Hepatic stellate cell (primary cell): ENCODE results near the gene MT1H.
A peak's percentile ranks its signal among the peaks of the same experiment; 100 is the strongest.

Experiments
- DNase-seq: peaks from one replicate; pipeline ENCODE4 v3.0.0; 2011; ENCODE audit warnings: low spot score

The MT1H gene

DNA sequence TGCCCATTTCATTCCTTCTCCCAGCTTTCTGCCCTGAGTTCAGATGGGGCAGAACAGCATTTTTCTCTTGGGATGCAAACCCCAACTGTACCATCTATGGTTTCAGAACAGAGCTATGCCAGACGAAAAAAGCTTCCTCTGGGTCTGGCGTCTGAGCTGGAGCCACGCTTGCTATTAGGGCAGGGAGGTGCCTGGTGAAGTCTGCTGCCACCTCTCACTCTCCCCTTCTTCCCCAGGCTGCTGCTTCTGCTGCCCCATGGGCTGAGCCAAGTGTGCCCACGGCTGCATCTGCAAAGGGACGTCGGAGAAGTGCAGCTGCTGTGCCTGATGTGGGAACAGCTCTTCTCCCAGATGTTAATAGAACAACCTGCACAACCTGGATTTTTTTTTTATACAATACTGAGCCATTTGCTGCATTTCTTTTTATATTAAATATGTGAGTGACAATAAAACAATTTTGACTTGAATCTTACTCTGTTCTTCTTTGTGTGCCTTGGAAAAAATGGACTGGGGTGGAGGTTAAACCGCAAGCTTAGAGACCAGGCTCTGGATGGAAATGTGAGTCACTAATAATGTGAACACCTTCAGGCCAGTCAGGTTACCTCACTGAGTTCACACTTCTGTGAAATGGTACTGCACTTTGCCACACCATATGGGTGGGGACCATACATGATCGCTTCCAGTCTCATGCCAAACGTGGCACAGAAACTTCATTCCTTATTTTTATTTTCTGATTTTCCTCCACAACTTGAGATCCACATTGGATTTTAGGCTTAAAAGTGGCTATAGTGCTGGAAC is 32.8 kb upstream of the MT1H start:
- no peak for DNase-seq

DNA sequence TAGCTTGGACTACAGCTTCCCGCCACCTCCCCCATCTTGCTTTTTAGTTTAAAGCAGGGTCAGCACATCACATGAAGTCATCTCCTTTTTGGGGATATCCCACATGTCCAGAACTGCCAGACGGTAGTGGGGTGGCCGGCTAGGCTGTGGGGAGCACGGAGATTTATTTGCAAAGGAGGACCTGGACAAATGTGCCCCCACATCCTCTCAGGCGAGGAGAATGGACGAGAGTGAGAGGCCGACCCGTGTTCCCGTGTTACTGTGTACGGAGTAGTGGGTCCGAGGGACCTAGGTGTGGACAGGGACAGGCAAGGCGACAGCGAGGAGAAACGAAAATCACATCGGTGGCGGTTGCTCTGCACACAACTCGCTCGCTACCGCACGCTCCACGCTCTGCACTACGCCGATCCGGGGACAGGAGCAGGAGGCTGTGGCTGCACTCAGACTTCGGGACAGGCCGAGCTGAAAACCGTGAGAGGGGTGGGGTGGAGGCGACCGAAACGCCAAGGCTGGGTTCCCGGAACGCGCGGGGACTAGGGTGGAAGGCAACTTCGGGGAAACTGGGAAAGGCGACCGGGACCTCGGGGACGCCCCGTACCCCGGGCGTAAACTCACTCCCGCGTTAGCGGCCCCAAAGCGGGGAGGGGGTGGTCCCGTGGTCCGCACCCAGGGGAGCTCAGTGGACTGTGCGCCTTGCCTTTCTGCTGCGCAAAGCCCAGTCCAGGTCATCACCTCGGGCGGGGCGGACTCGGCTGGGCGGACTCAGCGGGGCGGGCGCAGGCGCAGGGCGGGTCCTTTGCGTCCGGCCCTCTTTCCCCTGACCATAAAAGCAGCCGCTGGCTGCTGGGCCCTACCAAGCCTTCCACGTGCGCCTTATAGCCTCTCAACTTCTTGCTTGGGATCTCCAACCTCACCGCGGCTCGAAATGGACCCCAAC is 31.5 kb upstream of the MT1H start, which contains the start of gene MT1A:
MT1A (plus strand) TSS at position 853 of the 937 bp plus-strand sequence; CDS start at position 926, 73 bp downstream.
- DNase-seq, result peak; percentile 69

DNA sequence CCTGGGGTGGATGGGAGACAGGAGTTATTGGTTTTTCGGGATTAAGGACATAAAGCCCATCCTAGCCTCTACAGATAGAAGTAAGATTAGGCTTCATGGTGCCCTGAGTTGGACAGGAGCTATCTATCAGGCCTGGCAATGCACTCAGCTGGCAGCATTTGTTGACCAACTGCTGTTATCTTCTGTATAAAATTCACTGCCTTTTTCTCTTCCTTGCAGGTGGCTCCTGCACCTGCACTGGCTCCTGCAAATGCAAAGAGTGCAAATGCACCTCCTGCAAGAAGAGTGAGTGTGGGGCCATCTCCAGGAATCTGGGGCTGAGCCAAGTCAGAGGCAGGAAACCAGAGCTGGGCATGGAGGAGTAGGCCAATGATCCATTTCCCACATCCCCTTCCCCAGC is 30.6 kb upstream of the MT1H start:
- no peak for DNase-seq

DNA sequence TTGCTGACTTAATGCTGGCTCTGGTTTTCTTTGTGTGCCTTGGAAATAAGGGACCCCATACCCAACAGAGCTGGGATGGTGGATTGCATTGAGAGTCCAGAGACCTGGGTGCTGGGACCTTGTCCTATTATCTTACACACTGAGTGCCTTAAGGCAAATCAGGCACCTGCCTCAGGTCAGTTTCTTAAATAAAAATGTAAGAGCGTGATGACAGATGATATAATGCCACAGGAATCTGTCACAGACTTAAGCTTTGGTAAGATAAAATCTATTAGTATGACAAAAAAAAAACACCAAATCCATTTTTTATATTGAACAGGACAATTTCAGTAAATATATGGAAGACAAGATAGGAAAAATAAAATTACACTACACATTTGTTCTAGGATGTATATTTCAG is 29.5 kb upstream of the MT1H start:
- no peak for DNase-seq

DNA sequence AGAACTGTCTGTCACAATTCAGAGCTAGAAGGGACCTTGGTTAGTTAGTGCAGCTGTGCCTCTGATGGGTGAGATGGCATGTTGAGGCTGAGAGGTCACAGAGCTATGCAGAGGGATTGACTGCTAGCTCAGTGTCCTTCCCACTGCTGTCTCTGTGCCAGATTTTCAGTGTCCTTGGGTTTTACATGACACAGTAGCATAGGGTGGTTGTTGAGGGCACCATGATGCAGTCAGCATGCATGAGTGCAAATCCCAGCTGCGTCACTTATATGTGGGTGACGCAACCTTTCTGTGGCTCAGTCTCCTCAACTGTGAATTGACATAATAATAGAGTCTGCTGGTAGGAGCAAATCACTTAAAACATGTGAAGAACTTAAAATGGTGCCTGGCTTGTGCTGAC is 28.4 kb upstream of the MT1H start:
- no peak for DNase-seq

DNA sequence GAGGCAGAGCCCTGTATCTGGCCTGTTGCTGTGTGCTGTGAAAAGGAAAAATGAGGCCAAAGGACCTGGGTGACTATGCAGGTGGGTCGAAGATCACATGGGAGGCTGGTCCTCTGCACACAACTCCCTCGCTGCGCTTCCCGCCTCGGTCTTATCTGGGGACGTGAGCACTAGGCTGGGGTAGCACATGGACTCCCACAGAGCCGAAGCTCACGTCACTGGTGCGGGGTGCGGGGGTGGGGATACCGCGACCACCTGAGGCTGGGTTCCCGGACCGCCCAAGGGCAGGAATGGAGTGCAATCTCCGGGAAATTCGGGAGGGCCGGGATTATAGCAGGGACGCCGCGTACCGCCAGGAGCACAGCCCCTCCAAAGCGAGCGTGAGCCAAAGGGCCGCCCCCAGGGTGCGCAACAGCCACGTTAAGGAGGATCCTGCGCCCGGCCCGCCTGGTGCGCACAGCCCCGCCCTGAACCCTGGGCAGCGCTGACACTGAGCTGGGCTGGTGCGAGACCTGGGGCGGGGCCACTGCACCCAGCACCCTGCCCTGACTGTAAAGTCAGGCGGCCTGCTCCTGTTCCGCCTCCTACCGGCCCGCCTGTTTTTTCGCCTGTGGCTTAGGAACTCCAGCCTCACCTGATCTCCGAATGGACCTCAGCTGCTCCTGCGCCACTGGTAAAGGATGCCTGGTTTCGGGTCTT is 26.4 kb upstream of the MT1H start:
- DNase-seq, result peak; percentile 50

DNA sequence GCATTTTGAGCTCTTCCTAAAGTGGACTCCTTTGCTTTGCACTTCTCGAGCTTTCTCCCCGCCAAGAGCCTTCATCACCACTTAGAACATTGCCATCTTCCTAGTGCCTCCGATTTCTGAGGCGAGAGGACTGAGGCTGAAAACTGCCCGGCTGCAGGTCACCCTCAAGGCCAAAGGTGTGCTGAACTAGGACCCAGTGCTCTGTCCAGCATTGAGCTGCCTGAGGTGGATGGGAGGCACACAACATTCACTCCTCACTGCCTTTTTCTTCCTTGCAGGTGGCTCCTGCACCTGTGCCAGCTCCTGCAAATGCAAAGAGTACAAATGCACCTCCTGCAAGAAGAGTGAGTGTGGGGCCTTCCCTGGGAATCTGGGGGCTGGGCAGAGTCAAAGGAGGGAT is 25.8 kb upstream of the MT1H start:
- no peak for DNase-seq

DNA sequence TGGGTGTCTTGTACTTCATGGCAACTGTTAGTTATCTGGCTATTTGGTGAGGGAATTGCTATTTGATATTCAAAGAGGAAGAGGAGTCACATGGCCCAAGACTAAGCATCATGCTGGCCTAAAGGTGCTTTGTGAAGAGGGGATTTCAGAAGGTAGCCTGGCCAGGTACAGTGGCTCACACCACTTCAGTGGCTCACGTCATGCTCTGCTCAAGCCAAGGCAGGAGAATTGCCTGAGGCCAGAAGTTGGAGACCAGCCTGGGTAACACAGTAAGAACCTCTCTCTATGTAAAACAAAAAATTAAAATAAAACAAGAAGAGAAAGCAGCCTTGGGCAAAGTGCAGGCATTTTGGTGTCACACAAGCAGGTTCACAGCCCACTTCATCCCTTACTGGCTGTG is 24.3 kb upstream of the MT1H start:
- DNase-seq, result no peak

DNA sequence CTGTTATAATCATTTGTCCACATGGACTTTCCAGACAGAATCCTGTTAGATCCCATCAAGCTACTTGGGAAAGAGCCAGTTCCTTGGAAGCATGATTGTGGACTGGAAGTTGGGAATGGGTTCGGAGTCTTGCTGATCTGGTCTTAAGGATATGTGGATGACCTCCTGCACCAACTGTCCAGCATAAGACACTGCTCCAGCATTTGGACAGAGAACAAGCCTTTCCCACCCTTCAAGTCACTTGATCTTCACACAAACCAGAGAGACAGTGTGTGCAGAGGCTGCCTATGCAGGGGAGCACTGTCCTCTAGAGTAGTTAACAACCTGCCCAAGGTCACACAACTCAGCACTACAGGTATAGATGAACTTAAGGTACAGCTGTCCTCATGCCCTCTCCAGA is 23.8 kb upstream of the MT1H start:
- no peak for DNase-seq

DNA sequence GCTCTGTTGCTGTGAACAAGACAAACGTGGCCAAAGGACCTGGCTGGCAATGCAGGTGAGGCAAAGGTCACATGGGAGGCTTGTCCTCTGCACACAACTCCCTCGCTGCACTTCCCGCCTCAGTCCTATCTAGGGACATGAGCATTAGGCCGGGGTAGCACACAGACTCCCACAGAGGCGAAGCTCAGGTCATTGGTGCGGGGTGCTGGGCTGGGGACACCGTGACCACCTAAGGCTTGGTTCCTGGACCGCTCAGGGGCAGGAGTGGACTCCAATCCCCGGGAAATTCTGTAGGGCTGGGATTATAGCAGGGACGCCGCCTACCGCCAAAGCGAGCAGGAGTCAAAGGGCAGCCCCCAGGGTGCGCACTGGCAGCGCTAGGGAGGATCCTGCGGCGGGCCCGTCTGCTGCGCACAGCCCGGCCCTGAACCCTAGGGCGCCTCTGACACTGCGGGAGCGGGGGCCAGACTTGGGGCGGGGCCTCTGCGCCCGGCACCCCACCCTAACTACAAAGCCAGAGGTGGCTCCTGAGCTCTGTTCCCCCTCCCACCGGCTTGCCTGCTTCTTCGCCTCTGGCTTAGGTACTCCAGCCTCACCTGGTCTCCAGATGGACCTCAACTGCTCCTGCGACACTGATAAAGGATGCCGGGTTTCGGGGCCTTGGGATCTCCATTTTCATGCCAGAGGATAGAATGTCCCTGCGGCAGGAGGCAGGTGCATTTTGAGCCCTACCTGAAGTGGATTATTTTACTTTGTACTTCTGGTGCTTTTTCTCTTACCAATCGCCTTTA is 21.8 kb upstream of the MT1H start:
- no peak for DNase-seq

DNA sequence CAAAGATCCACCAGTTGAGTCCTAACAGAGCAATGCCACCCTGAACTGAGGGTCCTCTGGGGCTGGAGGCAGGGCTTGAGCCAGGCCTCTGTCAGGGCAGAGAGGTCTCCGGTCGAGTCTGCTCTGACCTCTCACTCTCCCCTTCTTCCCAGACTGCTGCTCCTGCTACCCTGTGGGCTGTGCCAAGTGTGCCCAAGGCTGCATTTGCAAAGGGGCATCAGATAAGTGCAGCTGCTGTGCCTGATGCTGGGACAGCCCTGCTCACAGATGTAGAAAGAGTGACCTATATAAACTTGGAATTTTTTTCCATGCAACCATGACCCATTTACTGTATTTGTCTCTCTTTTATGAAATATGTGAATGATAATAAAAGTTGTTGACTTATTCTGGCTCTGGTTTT is 20.3 kb upstream of the MT1H start:
- DNase-seq, result no peak

DNA sequence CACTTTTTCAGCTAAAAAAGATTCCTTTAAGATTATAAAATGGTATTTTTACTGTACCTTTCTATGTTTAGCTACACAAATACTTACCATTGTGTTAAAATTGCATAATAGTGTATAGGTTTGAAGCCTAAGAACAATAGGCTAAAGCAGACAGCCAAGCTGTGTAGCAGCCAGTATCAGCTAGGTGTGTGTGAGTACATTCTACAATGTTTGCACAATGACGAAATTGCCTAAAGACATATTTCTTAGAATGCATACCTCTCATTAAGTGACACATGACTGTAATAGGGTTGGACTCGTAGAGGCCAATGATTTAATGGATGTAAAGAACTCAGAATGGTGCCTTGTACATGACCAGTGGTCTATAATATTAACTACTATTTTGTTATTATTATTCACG is 19.8 kb upstream of the MT1H start:
- DNase-seq, result no peak

DNA sequence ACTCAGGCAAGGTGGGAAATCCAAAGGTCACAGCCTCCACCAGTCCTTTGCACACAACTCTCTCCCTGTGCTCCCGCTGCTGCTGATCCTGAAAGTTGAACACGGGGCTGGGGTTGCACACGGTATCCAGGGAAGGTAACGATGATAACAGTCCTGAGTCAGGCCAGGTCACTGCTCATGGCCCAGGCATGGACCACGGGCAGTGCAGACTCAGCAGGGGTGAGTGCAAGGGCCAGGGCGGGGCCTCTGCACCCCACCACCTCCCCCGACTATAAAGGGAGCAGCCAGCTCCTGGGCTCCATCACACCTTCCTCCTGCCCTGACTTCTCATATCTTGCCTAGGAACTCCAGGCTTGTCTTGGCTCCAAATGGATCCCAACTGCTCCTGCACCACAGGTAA is 18.0 kb upstream of the MT1H start, which contains the start of gene MT1B:
MT1B (plus strand) TSS at position 301 of the 400 bp plus-strand sequence; CDS start at position 369, 68 bp downstream.
- DNase-seq, result no peak

DNA sequence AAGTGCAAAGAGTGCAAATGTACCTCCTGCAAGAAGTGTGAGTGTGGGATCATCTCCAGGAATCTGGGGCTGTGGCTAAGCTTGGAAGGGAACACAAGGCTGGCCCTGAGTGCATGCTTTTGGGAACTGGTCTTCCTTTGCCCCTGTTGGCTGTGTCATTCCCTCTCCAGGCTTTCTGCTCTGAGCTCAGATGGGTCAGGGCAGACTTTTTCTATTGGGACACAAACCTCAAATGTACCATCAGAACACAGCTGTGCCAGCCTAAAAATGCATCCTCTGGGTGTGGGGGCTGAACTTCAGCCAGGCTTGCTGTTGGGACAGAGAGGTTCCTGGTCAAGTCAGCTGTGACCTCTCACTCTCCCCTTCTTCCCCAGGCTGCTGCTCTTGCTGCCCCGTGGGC is 17.0 kb upstream of the MT1H start:
- DNase-seq, result no peak

DNA sequence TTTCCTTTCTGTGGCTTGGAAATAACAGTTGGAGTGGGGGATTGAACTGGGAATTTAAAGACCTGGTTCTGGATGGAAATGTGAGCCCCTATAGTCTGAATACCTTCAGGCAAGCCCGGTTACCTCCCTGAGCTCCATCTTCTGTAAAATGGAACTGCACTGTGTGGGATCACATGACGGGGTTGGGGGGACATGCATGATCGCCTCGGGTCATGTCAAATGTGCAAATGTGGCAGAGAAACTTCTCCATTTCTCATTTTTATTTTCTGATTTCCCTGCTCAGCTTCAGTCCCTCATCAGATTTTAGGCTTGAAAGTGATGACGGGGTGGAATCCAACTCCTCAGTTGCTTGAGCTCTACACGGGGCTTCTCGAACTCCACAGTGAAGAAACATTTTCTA is 16.4 kb upstream of the MT1H start:
- no peak for DNase-seq

DNA sequence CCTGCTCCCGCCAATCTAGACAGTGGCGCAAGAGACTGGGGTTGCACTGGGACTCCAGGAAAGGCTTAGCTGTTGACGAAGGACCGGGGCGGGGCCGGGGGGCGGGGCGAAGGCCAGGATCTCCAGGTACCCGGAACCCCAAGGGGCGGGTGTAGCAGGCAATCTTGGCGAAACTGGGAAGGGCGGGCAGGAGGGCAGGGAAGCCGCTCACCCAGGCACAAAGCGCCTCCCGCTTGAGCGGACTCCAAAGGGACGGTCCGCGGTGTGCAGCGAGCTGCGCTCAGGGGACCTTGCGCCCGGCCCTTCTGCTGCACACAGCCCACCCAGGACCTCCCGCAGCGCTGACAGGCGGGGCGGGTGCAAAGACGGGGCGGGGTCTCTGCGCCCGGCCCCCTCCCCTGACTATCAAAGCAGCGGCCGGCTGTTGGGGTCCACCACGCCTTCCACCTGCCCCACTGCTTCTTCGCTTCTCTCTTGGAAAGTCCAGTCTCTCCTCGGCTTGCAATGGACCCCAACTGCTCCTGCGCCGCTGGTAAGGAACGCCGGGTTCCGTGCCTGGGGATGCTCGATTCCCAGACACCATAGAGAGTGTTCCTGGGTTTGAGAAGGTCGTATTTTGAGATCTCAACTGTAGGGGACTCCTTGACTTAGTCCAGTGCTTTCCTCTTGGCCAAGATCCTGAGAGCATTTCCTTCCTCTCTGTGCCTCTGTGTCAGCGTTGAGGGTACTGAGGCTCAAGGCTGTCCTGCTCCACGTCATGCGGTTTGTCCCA is 11.9 kb upstream of the MT1H start, which contains the start of gene MT1F:
MT1F (plus strand) TSS at position 405 of the 772 bp plus-strand sequence; CDS start at position 505, 100 bp downstream.
- DNase-seq, result peak; percentile 51

DNA sequence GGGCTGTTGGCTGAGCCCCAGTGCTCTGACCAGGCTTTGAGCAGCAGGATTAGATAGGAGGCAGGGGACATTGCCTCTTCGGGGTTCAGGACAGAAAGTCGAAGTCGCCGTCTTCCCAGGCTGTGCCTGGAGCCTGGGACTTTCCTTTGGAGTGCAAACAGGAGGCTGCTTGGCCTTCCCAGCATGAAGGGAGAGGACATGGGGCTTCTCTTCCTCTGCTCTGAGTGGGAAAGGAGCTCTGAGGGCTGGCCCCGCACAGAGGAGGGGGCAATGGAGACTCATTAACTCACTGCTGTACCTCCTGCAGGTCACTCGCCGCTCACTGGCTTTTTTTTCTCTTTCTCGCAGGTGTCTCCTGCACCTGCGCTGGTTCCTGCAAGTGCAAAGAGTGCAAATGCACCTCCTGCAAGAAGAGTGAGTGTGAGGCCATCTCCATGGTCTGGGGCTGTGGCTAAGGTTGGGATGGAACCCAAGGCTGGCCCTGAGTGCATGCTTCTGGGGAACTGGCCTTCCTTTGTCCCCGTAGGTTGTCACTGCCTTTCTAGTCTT is 11.2 kb upstream of the MT1H start:
- DNase-seq, result no peak

DNA sequence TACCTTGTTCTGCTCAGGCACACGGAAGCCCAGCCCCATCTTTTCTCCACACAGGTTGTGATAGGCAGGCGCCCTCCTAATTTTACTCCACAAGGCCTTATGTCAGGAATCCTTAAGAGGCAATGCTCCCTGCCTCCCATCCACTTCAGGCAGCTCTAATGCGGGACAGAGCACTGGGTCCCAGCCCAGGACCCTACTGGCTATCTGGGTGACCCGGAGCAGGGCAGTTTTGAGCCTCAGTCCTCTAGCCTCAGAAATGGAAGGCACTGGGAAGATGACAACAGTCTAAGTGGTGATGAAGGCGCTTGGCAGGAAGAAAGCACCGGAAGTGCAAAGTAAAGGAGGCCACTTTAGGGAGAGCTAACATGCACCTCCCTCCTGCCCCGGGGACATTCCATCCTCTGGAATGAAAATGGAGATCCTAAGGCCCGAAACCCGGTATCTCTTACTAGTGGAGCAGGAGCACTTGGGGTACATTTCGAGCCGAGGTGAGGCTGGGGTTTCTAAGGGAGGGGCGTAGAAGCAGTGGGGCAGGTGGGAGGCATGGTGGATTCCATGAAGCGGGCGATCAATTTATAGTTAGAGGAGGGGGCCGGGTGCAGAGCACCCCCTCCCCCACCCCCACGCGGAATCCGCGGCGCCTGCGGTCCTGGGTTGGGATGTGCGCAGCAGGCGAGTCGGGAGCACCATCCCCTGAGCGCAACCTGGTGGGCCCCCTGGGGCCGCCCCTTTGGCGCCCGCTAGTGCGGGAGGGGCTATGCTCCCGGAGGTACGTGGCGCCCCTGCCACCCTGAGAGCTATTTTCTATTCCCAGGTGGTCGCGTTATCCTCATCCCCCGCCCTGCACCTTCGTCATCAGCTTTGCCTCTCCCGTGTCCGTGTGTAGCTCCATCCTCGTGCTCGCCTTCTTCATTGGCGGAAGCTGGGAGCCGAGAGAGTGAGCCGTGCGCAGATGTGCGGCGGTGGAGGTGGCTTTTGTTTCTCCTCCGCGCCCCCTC is 7.0 kb upstream of the MT1H start:
- no peak for DNase-seq

DNA sequence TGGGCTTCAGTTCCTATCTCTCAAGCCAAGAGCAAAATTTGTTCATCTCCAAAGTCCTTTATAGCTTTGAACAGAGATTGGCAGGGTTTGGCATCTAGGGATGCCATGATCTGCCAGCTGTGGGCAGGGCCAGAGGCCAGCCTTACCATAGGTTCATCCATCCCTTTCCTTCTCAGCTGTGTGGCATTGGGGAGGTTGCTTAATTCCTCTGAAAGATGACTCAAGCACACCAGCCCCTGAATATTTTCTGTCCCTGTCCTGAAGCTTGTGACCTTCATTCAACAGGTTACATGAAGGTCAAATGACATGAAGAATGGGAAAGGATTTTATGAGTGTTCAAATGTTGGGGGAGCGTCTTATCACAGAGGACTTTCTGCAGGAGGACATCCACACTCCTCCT is 5.1 kb upstream of the MT1H start:
- no peak for DNase-seq
